Smooth muscle cell (in vitro differentiated cells): ENCODE data around the gene PTPRN2. TPM values are rescaled to one million over a fixed set of nuclear protein-coding genes. Genes with fewer than 3 reads are reported as not detected.
"Not testable (repeated sequence)": the region's sequence is repeated elsewhere in the genome, so short reads cannot be mapped to it uniquely, and the experiment has no call there.

Source experiments
- DNase-seq: peaks from one replicate; lab custom pipeline; 2025; ENCODE audit not compliant: unreplicated experiment; lab: John Stamatoyannopoulos, UW
- H2AFZ ChIP-seq: fragments of 200-600 bp; sonication (generic); 2 replicates; pipeline ENCODE4 v1.6.0; 2016; ENCODE audit warnings: antibody characterized with exemption, low read depth, mild to moderate bottlenecking
- H3F3A ChIP-seq: fragments of 200-600 bp; sonication (generic); 2 replicates; pipeline ENCODE4 v1.6.0; 2017; ENCODE audit warnings: antibody characterized with exemption, low read depth
- H3K27ac ChIP-seq: fragments of 200-600 bp; sonication (generic); 2 replicates; pipeline ENCODE4 v1.5.1; 2016; ENCODE audit warnings: low read depth, mild to moderate bottlenecking
- H3K27me3 ChIP-seq: fragments of 200-600 bp; sonication (generic); 2 replicates; pipeline ENCODE4 v1.6.1; 2016; ENCODE audit warnings: low read depth, mild to moderate bottlenecking
- H3K36me3 ChIP-seq: fragments of 200-600 bp; sonication (generic); 2 replicates; pipeline ENCODE4 v1.5.1; 2016; ENCODE audit warnings: low read depth
- H3K4me1 ChIP-seq: fragments of 200-600 bp; sonication (generic); 2 replicates; pipeline ENCODE4 v1.5.1; 2016; ENCODE audit warnings: low read depth
- H3K4me2 ChIP-seq: fragments of 200-600 bp; sonication (generic); 2 replicates; pipeline ENCODE4 v1.6.0; 2016; ENCODE audit warnings: mild to moderate bottlenecking
- H3K4me3 ChIP-seq: fragments of 200-600 bp; sonication (generic); 2 replicates; pipeline ENCODE4 v1.5.1; 2016; ENCODE audit warnings: mild to moderate bottlenecking
- H3K79me2 ChIP-seq: fragments of 200-600 bp; sonication (generic); 2 replicates; pipeline ENCODE4 v1.6.0; 2016; ENCODE audit warnings: low read depth, mild to moderate bottlenecking
- H3K9ac ChIP-seq: fragments of 200-600 bp; sonication (generic); 2 replicates; pipeline ENCODE4 v1.6.0; 2016; ENCODE audit warnings: low read depth
- H3K9me3 ChIP-seq: fragments of 200-600 bp; sonication (generic); replicated peaks from 2 replicates; pipeline ENCODE4 v1.5.1; 2016; ENCODE audit warnings: low read depth
- H4K20me1 ChIP-seq: fragments of 200-600 bp; sonication (generic); 2 replicates; pipeline ENCODE4 v1.6.0; 2016; ENCODE audit warnings: low read depth
- CTCF ChIP-seq: fragments of 200-600 bp; sonication (generic); IDR thresholded peaks from 2 replicates; pipeline ENCODE4 v1.5.1; 2017; ENCODE audit warnings: borderline replicate concordance, mild to moderate bottlenecking, antibody characterized with exemption; ENCODE audit not compliant: insufficient read depth, poor library complexity, severe bottlenecking
- WGBS: methylation state at CpG from one replicate; pipeline ENCODE4 v1.1.7; 2016; ENCODE audit warnings: low lambda C conversion rate; 5-methylcytosine and 5-hydroxymethylcytosine counted together
- polyA plus RNA-seq: library from polyadenylated mRNA; unstranded; fragments of >200 nt; fragmentation: Nextera tagmentation; extraction: Ambion mirVana; gene quantifications from 2 replicates; pipeline ENCODE4 v1.2.1, GENCODE V29; 2016
- total RNA-seq: library from RNA; depleted of rRNA; stranded (reverse); fragments of >200 nt; gene quantifications from 2 replicates; pipeline ENCODE4 v1.2.3, GENCODE V29; 2014

The PTPRN2 gene
- total and polyA plus RNA-seq, 2 experiments from 2014 or later = 0.09 to 0.87 TPM

GRCh38 chr7:158331826-158332450 lies 255.7 kb downstream of the PTPRN2 start:
- not testable (repeated sequence) for H3K4me2 ChIP-seq, H3K27ac ChIP-seq, H3F3A ChIP-seq, DNase-seq, H3K9me3 ChIP-seq, H3K4me1 ChIP-seq, H3K27me3 ChIP-seq, H3K9ac ChIP-seq, H3K79me2 ChIP-seq, H4K20me1 ChIP-seq, H3K4me3 ChIP-seq, H3K36me3 ChIP-seq, H2AFZ ChIP-seq
- 94% methylated on average over 18 of the region's 18 CpGs for WGBS

- no peak overlapping the region for H3K9ac ChIP-seq
- H3K27me3 ChIP-seq = no peaks in the 10 kb centered on the region
- H2AFZ ChIP-seq = no peak overlapping the region
- WGBS = 96% methylated on average over 13 of the region's 13 CpGs
- H3K4me3 ChIP-seq = no peak overlapping the region
- H3K4me1 ChIP-seq = peaks cover 9% of the 10 kb centered on the region
- H3F3A ChIP-seq = no peaks in the 10 kb centered on the region
- no peak for DNase-seq
- no peak overlapping the region for H3K4me2 ChIP-seq
- H4K20me1 ChIP-seq = no peaks in the 10 kb centered on the region
- H3K27ac ChIP-seq = no peak overlapping the region
- TF ChIP-seq CTCF = no peak
- H3K36me3 ChIP-seq = no peaks in the 10 kb centered on the region
- H3K9me3 ChIP-seq = no peaks in the 10 kb centered on the region
- no peaks in the 10 kb centered on the region for H3K79me2 ChIP-seq
Observed at GRCh38 chr7:158329686-158330085, 257.9 kb downstream of the PTPRN2 start.

GRCh38 chr7:158329014-158329610 lies 258.5 kb downstream of the PTPRN2 start:
- Histone ChIP-seq H3K79me2 (no peaks in the 10 kb centered on the region), H3K4me2 (no peak overlapping the region), H3F3A (no peaks in the 10 kb centered on the region), H3K4me3 (no peak overlapping the region), H4K20me1 (no peaks in the 10 kb centered on the region), H3K36me3 (no peaks in the 10 kb centered on the region), H2AFZ (no peak overlapping the region), H3K9me3 (no peaks in the 10 kb centered on the region), H3K27me3 (no peaks in the 10 kb centered on the region), H3K27ac (no peak overlapping the region), H3K4me1 (peaks cover 9% of the 10 kb centered on the region), H3K9ac (no peak overlapping the region)
- 87% methylated on average over 26 of the region's 28 CpGs for WGBS
- no peak for DNase-seq
- no peak for TF ChIP-seq CTCF

- no peak for TF ChIP-seq CTCF
- Histone ChIP-seq H3K27ac (no peak overlapping the region), H3K27me3 (no peaks in the 10 kb centered on the region), H3K79me2 (no peaks in the 10 kb centered on the region), H3K9ac (no peak overlapping the region), H3F3A (no peaks in the 10 kb centered on the region), H2AFZ (no peak overlapping the region), H3K4me1 (peaks cover 9% of the 10 kb centered on the region), H3K4me2 (no peak overlapping the region), H4K20me1 (no peaks in the 10 kb centered on the region), H3K36me3 (no peaks in the 10 kb centered on the region), H3K4me3 (no peak overlapping the region), H3K9me3 (no peaks in the 10 kb centered on the region)
- WGBS = 85% methylated on average over 16 of the region's 16 CpGs
- no peak for DNase-seq
Observed at GRCh38 chr7:158328376-158329013, 259.1 kb downstream of the PTPRN2 start.
